BE2C (cell line): ENCODE results near the gene C3orf49.

Source experiments
- DNase-seq: peaks from one replicate; pipeline ENCODE4 v3.0.0-alpha.2; 2020
- H3K27me3 ChIP-seq: fragments of 250-450 bp; sonication (Bioruptor Pico); 2 replicates; pipeline ENCODE4 v1.5.1; 2020; ENCODE audit warnings: mild to moderate bottlenecking
- H3K36me3 ChIP-seq: fragments of 250-450 bp; sonication (Bioruptor Pico); 2 replicates; pipeline ENCODE4 v1.5.1; 2020; ENCODE audit warnings: mild to moderate bottlenecking
- H3K4me1 ChIP-seq: fragments of 250-450 bp; sonication (Bioruptor Pico); 2 replicates; pipeline ENCODE4 v1.5.1; 2020
- H3K4me3 ChIP-seq: 2 replicates; pipeline ENCODE4 v1.5.1; 2011; ENCODE audit warnings: low read depth, low read length
- H3K9me3 ChIP-seq: fragments of 250-450 bp; sonication (Bioruptor Pico); 2 replicates; pipeline ENCODE4 v1.5.1; 2020
- TF ChIP-seq, protein P1 (sequence below): IDR thresholded peaks from 2 replicates; pipeline ENCODE4 v1.5.1; 2012; ENCODE audit warnings: mild to moderate bottlenecking, low read depth, low read length

Gene C3orf49

DNA sequence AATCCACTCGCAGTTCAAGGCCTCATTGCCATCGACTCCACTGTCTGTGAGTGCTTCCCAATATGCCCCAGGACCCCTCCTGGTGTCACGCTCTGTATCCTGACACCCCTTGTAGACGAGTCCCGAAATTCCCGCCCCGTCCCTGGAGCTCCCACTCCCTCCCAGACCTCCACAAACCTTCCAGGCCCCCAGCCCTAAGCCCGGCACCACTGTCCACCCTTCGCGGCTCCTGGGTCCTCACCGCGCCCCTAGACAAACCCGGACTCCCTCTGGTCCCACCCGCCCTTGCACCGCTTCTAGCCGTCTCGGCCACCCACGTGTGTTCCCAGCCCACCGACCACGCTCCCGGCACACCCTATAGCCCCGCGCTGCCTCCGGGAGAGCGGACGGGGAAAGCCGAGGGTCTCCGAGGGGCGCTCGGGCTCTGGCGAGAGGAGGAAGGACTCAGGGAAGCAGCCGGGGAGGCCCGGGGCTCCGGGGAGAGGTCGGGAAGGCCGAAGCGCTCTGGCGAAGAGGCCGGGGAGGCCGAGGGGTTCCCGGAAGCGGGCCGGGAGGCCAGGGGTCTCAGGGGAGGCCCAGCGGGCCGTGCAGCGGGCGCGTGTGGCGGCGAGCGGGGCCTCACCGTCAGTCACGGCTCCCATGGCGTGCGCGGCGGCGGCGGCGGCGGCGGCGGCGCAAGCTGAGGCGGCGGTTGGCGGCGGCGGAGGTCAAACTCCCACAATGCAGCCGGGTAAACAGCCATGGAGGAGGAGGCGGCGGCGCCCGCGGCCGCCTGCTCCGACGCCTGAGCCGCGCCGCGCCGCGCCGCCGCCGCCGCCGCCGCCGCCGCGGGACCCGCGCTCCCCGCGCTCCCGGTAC is 44.3 kb downstream of the C3orf49 start, which contains the start of the genes ATXN7 and THOC7:
TSS of gene ATXN7 (plus strand) at position 718 of the 858 bp plus-strand sequence. CDS start 48,732 bp downstream, outside the sequence.
TSS of gene THOC7 (minus strand) at position 656 of the 858 bp plus-strand sequence. CDS start at position 641, 15 bp downstream.
- peak within 1 kb of the TSS; percentile 88 for H3K4me3 ChIP-seq
- TF ChIP-seq, protein P1, sequence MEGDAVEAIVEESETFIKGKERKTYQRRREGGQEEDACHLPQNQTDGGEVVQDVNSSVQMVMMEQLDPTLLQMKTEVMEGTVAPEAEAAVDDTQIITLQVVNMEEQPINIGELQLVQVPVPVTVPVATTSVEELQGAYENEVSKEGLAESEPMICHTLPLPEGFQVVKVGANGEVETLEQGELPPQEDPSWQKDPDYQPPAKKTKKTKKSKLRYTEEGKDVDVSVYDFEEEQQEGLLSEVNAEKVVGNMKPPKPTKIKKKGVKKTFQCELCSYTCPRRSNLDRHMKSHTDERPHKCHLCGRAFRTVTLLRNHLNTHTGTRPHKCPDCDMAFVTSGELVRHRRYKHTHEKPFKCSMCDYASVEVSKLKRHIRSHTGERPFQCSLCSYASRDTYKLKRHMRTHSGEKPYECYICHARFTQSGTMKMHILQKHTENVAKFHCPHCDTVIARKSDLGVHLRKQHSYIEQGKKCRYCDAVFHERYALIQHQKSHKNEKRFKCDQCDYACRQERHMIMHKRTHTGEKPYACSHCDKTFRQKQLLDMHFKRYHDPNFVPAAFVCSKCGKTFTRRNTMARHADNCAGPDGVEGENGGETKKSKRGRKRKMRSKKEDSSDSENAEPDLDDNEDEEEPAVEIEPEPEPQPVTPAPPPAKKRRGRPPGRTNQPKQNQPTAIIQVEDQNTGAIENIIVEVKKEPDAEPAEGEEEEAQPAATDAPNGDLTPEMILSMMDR: no peak
- DNase-seq: peak; percentile 81

DNA sequence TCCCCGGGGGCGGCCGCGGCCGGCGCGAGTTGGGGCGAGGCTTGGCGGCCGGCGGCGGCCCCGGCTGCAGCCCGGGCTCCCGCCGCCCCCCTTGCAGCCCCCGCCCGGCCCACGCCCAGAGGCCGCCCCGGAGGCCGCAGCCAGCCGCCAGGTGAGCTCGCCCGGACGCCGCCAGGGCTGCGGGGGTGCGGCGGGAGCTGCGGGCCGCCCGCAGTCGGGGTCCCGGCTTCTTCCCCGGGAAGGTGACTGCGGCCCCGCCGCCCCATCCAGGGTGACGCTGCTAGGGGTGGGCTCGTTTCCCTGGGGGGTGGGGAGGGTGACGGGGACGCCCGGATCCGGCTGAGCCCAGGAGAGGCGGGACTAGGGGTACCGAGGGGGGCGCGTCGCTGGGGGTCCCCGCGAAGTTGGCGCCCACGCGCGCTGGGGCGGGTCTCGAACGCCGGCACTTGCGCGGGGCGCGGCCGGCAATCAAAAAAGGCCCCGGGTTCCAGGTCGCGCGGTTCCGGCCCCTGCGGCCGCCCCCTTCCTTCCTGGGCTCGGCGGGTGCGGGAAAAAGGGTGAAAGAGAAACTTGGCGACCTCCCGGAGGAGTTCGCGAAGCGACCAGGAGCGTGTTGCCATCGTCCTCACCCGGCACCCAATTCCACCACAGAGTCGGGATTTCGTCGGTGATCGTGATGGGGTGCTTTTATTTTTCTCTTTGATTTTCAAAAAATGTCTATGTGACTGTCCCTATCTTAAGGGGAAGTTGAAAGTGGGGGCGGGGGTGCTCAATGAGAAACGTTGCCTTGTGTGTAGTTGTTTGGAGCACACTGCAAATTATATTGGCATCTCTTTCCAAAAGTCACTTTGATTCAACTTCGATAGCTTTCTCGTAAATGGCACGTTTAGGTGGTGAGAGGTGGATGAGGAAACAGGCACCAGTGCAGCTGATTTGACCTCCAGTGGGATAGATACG is 45.2 kb downstream of the C3orf49 start:
- H3K27me3 ChIP-seq: no peaks in the 10 kb centered on the region
- peaks cover 4% of the 10 kb centered on the region for H3K36me3 ChIP-seq
- peak overlapping the region; percentile 68 for H3K4me3 ChIP-seq
- DNase-seq: peak; percentile 32
- no peaks in the 10 kb centered on the region for H3K4me1 ChIP-seq
- TF ChIP-seq, protein P1: no peak
- no peaks in the 10 kb centered on the region; the same call in 1 of the 2 replicates for H3K9me3 ChIP-seq

More for the DNA sequence above, 44.3 kb downstream of the C3orf49 start, which contains the start of the genes ATXN7 and THOC7:
- no peaks in the 10 kb centered on the region for H3K4me1 ChIP-seq
- no peaks in the 10 kb centered on the region for H3K27me3 ChIP-seq
- no peaks in the 10 kb centered on the region; the same call in 1 of the 2 replicates for H3K9me3 ChIP-seq
- peaks cover 4% of the 10 kb centered on the region for H3K36me3 ChIP-seq

DNA sequence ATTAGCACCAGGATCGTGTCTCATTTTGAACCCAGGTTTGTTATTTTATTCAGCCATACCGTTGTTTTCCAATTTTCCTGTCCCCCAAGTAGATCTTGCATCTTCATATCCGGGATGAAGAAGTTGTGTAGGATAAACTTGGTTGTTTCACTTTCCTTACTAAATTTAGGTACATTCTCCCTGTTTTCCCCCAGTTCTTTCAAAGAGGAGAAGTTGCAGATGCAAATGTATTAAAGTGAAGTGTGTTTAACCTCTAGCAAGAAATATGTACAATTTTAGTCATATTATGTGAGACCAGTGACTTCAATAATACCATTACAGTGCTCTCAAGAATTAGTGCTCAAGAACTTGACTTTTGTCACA is 45.8 kb downstream of the C3orf49 start:
- no peaks in the 10 kb centered on the region for H3K4me1 ChIP-seq
- peaks cover 4% of the 10 kb centered on the region for H3K36me3 ChIP-seq
- peak overlapping the region; percentile 68 for H3K4me3 ChIP-seq
- no peaks in the 10 kb centered on the region; the same call in 1 of the 2 replicates for H3K9me3 ChIP-seq
- DNase-seq: no peak
- TF ChIP-seq, protein P1: no peak
- no peaks in the 10 kb centered on the region for H3K27me3 ChIP-seq

DNA sequence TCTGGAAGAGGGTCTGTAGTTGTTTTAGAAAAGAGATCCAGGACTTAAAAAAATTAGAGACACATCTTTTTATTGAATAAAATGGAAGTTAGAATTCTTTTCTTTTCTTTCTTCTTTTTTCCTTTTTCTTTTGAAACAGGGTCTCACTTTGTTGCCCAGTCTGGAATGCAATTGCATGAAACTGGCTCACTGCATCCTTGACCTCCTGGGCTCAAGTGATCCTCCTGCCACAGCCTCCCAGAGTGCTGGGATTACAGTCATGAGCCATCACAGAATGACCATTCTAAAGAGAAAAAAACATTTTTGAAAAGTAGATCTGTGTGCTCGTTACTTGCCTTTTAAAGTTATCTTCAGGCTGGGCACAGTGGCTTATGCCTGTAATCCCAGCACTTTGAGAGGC is 48.1 kb downstream of the C3orf49 start:
- Histone ChIP-seq H3K27me3 (no peaks in the 10 kb centered on the region), H3K4me3 (no peak overlapping the region), H3K4me1 (no peaks in the 10 kb centered on the region), H3K36me3 (peaks cover 4% of the 10 kb centered on the region), H3K9me3 (no peaks in the 10 kb centered on the region; the same call in 1 of the 2 replicates)
- TF ChIP-seq, protein P1: no peak
- DNase-seq: no peak

DNA sequence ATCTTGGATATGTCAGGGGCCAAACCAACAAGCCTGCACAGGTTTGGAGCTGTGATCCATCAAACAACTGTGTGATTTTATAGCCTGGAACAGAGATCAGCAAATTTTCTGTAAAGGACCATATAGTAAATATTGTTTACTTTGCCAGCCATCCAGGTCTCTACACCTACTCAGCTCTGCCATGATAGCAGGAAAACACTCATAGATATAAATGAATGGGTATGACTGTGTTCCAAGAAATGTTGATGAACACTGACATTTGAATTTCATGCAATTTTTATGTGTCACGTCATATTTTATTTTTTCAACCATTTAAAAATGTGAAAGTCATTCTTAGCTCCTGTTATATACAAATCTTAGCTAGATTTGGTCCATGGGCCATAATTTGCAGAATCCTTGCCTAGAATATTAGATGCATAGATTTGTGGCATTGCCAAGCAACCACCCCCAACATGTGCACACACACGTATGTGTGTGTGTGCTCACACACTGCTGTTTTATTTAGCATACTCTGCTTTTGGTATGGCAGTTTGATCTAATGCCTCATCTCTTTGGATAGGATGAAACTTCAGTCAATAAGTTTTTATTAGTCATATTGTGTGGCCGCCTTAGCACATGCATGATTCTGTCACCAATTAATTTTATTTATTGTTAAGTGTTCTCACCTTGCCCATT is 51.0 kb downstream of the C3orf49 start:
- H3K4me3 ChIP-seq: no peak overlapping the region
- no peaks in the 10 kb centered on the region for H3K4me1 ChIP-seq
- H3K36me3 ChIP-seq: no peaks in the 10 kb centered on the region
- TF ChIP-seq, protein P1: no peak
- H3K27me3 ChIP-seq: no peaks in the 10 kb centered on the region
- no peaks in the 10 kb centered on the region for H3K9me3 ChIP-seq
- DNase-seq: no peak
